GM18508 (cell line): ENCODE measurements around the gene TM9SF4.
"Not testable (repeated sequence)": the region's sequence is repeated elsewhere in the genome, so short reads cannot be mapped to it uniquely, and the experiment has no call there.

Experiments used
- ATAC-seq: cut with Tn5 transposase; IDR thresholded peaks from one replicate; pipeline ENCODE4 v1.9.1; 2021; ENCODE audit warnings: moderate number of reproducible peaks; ENCODE audit not compliant: insufficient read depth, unreplicated experiment

The TM9SF4 gene

DNA sequence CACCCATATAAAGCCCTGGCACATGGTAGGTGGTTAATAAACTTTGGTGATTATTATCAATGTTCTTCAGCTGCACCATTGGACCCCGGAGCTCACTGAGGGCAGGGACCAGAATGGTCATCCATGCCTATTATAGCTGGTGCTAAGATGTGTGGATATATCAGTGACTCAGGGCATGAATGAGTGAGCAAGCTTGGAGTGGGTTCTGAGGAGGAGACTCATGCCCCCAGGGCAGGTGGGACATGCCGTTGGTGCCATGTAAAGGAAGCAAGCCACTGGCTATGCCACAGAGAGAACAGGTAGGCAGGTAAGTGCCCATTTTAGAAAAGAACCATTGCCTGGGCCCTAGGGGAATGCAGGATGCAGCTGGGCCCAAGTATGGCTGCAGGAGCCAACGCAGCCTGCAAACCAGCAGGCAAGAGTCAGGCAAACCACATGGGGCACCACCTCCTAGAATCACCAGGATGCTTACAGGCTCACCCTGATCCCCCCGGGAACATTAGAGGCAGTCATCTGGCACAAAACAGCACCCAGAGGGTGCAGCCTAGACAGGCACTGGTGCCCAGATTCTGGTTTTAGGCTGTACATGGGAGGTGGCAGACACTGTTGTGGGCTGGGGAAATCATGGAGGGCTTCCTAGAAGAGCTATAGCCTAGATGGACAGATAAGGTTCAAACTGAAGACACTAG, 74.6 kb downstream of the TM9SF4 start:
- no peak for ATAC-seq

DNA sequence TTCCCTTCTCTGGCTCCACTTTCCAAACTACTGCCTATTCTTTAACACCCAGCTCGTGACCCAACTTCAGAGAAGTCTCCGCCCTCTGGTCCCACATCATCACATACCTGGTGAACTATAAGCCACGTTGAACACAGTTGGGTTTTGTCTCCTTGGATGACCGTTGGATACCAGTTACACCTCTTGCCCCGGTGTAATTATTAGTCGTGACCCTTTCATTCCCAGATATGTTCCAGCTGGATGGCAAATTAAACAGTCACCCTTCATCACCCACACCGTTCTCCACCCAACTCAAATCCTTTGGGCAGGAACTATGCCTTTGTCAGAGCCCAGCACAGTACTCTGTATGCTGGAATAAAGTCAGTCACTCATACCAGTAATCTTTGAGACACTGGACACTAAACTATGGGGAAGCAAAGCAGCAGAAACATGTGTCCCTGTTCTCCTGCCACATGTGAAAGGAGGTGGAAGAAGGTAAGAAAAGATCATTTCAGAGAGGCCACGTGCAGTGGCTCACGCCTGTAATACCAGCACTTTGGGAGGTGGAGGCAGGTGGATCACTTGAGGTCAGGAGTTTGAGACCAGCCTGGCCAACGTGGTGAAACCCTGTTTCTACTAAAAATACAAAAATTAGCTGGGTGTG, 75.6 kb downstream of the TM9SF4 start:
- no peak for ATAC-seq

DNA sequence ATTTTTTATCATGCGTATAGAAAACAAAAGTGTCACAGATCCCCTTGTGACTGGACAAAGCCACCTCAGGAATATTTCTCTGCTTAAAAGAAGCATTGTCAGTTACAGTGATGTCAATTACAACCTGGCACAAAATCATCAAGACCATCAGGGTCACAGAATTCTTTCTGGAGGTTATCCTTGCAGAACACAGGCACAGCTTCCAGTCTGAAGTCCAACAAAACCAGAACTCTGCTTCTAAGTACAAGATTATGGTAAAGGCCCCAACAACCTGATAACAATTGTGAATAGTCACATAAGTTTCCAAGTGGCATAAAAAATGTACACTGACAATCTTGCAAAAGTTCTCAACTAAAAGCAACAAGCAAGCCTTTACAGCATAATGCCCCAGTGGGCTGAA, 77.0 kb downstream of the TM9SF4 start:
- ATAC-seq: no peak

DNA sequence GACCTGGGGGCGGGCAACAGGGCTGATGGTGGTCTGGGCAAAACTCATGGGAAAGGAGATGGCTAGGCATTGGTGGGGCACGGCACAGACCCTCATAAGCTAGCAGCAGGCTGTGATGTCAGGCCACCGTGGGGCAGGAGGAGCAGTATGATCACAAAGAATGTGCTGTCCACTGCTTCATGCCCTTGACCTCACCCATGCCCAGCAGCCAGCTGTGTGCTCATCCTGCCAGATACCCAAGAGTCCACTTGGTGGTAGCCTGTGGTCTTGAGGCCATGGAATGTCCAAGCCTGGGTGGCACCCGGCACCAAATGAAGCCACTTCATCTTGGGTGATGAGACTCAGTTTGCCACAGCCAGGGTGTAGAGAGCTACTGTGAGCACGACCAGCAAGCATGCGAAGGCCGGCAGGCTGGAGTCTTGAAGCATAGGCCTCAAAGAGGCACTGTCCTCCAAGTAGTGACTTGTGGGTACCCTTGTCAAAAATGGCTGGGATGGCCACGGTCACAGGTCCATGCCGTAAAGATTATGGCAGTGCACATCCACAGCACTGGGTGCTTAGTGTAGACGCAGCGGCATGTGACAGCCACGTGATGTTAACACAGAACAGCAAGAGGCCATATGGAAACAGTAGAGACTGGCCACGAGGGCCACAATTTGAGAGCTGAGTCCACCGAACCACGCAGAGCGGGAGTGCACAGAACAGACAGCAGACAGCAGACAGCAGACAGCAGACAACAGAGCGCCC, 79.0 kb downstream of the TM9SF4 start:
- no peak for ATAC-seq

DNA sequence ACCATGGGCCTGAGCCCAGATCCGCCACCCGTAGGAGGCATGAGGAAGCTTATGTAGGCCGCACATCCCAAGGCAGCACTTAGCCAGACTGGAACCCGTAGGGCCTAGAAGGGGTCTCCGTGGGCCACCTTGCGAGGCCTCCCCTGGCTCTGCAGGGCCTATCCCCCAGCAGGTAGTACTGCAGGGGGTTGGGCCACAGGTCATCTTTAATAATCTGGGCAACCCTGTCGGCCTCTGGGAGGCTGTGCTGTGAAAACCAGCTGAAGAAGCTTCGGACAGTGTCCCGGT, 79.6 kb downstream of the TM9SF4 start:
- ATAC-seq: no peak

DNA sequence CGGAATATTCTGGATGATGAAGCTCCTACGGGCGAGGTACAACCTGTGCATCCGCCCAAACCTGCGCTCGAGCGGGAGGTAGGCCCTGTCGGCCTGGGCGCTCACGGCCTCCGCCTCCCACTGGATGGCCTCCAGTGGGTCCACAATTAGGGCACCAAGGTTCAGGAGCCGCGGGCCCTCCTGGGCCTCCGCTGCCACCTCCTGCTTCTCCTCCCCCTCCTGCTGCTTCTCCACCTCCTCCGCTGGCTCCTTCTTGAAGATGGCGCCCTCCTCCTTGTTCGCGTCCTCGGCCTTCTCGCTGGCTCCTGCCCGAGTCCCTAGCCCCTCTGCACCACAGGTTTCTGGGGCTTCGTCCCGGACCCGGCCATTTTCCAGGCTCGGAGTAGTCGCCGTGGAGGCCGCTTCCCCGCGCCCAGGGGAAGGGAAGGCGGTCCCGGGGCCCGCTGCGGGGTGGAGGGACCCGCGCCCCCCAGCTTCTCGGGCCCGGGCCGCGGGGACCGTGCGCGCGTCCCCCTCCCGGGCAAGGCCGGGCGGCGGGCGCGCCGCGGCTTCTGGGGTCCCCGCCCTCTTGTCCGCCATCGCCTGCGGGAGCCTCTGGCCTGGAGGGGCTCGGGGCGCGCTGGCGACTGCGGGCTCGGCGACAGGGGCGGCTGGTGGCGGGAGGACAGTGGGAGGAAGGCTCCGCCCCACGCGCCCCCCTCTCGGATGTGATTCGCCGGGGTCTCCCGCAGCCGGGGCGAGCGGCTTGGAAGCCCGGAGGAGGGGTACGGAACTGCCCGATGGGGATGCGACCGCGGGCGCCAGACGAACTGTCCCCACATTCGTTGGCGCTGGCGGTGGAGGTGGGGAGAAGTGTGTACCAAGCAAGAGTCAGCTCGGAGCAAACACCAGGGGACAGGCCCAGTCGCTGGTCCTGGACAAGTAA, 80.4 kb downstream of the TM9SF4 start:
- no peak for ATAC-seq

DNA sequence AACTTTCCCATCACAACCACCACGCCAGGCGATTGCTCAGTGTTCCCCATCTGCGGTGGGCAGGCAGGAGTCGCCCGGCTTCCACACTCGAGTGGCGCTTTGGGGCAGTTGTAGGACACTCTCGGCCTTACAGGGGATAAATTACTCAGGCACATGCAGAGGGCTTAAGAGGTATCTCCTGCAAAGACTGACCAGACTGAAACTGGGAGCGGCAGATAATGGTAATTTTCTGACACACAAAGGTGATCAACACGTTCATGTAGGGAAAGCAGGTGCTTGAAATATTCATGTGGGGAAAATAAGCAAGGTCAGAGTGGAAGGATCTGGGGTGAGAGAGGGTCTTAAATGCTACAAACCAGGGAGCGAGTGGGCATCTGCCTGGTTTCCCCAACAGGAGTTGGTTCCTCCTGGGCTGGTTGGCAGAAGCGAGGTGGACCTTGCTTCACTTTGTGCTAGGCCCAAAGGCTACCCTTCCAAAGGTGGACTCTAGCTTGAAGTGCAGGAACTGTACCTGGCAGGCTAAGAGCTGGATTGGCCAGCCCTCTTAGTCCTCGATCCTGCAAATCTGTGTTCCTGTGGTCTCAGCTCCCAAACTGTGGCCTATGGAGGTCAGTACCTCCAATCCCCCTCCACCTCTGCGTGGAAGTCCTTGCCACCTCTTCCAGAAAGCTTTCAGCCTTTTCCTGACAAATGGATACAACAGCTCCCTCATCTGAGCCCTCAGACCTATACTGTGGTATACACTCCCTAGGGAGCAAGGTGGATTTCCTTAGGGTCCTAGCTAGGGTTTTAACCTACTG, 81.3 kb downstream of the TM9SF4 start:
- ATAC-seq: no peak

DNA sequence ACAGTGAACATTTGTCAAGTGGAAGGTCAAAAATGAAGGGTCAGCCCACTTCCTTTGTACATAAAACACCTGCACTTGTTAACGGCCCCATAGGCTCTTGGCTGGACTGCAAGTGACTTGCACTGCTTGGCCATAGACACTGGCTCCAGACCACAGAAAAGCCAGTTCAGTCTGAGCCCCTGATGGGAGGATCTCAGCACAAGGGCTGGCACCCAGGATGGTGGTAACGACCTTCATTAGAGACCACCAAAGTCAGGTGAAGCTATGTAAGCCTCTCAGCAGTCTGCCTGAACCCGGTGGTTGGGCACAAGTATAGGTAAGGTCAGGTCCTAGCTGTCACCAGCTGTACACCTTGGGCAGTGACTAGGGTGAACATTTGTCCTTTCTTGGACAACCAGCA, 81.9 kb downstream of the TM9SF4 start:
- no peak for ATAC-seq

DNA sequence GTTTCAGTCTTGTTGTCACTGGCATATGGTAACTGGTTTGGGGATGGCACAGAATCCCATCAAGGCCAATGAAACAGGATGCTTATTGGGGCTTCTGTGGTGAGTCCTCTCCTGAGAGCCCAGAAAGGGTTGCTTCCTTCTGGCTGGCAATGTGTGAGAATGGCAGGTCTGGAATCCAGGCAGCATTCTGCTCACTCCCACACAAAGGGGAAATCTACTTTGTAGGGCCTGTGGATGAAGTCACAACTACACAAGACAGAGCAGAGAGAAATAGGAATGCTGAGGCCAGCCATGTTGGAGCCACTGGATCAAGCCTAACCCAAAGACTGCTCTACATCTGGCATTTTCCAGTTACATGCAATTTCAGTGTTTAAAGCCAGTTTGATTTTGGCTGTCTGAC, 82.4 kb downstream of the TM9SF4 start:
- no peak for ATAC-seq

DNA sequence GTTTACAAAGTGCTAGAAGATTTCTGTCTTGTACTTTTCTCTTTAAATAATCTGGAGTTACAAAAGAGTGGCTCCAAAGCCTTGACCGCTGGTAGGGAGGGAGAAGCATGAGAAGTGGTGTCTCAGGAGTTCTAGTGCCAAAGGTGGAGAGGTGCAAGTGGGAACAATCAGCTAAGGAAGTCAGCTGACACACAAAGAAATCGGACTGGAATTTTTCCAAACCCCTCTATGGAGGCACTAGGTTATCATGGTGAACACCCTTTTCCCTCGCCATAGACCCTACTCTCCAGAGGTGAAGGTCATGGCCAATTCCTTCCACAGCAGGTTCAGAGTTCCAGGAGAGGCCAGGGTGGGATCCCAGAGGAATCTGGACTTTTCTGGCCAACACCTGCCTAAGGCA, 83.2 kb downstream of the TM9SF4 start:
- ATAC-seq: no peak

DNA sequence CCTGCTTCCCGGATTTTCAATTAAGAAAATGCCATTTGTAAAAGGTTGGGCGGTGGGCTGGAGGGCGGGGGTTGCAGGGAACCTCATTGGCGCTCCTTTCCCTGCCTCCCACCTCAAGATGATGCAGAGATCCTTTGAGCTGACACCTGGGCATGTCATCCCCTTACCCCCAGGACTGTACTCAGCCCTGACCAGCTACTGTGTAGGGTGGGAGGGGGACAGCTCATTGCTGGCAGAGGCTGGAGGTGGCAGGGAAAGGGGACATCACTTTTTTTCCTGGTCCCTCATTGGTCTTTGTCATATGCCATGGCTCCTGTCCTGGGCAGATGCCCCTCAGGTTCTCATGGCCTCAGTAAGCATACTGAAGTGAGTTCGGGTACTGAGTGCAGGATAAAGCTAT, 83.8 kb downstream of the TM9SF4 start:
- not testable (repeated sequence) for ATAC-seq

DNA sequence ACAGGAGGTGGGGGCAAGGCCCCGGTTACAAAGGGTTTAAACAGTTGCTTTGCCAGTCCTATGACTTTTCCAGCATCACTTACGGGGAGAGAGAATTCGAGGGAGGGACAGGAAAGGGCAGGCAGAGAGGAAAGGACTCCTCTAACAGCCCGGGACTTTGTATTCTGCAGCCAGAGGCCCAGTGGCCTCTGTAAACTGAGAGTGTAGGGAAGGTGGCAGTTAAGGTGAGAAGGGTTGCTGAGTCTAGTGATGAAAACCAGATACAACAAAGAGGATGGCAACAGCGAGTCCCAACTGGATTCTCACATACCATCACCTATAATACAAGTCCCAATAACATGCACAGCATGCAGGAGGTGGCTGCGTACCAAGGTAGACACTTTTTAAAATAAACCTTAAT, 84.5 kb downstream of the TM9SF4 start:
- ATAC-seq: no peak

DNA sequence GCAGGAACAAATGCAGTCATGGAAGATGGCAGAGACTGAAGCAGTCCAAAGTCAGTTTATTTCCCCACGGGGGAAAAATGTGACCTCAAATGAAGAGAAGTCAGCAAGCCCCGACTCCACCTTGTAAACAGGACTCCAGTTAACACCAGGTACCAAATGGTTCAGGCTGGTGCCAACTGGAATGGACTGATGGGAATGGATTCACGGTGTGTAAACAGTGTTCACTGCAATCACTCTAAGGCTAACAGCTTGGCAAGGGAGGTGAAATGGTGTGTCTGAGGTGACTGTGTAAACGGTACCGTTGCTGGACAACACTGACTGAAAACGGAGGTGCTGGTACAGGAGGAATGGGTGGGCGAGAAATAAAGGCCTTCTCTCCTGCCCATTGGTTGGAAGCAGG, 86.1 kb downstream of the TM9SF4 start:
- no peak for ATAC-seq

DNA sequence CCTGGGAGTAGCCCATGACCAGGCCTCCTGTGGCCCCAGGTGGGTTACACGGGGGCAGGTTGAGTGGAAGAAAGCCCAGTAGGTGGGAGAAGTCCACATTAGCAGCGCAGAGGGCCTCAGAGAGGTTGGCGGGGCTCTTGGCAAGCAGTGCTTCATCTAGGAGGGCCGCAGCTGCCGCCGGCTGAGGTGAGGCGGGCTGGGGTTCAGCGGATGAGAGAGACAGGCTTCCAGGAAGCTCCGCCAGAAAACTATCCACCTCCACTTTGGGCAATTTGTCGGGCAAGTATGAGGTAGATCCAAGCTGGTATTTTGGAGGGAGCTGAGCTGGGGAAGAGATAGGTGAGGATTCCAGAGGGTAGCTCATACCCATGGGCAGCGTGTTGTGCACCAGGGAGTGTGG, 87.1 kb downstream of the TM9SF4 start:
- ATAC-seq: not testable (repeated sequence)

DNA sequence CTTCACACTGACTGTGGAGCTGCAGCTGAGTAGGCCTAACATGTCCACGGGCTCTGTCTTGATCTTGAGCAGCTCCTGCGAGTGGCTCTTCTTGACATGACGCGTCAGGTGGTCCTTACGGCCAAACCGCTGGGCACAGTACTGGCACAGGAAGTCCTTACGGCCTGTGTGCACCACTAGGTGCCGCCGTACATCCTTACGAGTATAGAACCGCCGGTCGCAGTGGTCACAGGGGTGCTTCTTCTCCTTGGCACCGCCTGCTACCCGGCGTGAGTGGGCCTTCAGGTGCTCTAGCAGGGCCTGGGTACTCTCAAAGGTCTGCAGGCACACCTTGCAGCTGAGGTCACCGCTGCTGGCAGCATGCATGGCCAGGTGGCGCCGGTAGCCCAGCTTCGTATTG, 87.6 kb downstream of the TM9SF4 start:
- not testable (repeated sequence) for ATAC-seq

DNA sequence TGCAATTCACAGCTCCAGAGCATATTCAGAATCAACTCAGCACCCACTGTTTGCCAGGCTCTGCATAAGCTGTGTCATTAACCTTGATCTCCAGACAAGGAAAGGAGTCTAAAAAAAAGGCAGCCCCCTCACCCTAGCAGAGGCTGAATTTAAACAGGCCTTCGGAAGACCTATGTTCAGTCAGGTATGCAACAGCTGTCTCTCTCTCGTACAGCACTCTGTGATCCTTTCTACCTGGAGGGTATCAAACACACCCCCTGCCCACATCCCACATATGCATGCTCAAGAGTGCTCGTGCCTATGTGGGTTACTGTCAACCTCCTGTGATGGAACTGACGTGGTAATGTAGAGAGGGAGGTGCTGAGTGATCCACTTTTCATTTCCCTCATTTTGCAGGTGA, 89.5 kb downstream of the TM9SF4 start:
- no peak for ATAC-seq

DNA sequence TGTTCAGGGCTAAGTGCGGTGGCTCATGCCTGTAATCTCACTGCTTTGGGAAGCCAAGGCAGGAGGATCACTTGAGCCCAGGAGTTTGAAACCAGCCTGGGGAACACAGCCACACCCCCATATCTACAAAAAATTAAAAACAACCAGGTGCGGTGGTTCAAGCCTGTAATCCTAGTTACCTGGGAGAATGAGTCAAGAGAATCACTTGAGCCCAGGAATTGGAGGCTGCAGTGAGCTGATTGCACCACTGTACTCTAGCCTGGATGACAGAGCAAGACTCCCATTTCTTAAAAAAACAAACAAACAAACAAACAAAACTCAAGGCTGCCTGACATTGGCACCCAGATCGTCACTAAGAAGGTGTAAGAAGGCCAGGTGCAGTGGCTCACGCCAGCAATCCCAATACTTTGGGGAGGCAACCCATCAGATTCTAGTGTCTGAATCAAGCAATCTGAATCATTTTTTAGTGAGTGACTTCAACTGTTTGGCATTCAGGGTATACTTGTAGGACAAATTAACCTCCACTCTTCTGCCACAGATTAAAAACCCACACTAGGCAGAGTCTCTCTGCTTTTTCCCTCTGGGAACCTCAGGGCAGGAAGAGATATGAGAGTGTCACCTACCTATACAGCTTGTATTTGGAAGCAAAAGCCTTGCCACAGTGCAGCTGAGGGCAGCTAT, 91.9 kb downstream of the TM9SF4 start:
- ATAC-seq: no peak

DNA sequence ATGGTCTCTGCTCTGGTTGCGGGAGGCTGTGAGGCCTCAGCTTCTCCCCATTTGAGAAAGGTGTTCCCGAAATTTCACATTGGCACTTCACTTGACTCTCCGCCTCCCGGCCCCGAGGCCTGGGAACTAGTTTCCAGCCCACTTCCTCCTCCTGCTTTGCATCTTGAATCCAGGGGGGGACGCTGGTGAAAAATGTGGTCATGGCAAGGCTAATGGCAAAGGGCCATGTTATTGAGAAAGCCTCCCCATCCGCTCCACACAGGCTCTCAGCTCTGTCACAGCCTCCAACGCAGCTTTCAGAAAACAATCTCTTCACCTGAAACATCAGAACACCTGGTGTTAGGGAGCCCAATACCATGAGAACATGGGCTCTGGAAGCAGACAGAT, 92.5 kb downstream of the TM9SF4 start:
- no peak for ATAC-seq

DNA sequence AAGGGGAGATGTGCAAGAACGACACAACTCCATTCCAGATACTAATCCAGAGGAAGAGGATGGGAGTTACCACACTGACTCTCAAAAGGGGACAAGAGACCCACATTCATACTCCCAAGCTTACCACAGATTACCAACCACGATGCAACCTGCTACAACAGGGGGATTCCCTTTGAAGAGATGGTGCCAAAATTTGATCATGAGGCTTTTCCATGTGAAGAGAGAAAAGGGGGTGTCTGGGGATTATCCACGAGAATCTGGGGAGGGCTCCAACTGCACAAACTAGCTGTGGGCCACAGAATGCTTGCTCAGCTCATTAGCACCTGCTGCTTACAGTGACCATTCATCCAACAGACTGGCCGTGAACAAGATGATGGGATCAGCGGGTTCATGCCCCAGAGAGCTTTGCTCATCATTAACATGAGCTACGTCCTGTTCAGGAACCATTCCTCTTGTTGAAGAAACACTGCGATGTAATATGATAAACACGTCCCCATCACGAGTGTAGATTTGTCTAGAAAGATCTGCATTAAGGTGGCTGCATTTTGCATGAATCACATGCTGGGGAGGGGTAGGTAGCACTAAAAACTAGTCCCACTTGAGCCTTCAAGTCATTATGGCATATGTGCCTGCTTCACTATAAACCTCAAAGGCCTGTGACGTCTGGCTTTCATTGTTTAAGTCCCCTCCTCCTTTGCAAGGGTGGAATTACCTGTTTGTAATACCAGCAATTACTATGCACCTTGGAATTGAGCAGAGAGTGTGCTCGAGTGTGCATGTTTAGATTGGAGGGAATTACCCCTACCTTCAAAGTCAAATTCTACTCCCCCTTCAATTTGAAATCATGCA, 94.1 kb downstream of the TM9SF4 start:
- no peak for ATAC-seq
